ENCODE data around the gene NRIP1. TPM values are rescaled to one million over a fixed set of nuclear protein-coding genes. Genes with fewer than 3 reads are reported as not detected.
A peak's percentile ranks its signal among the peaks of the same experiment; 100 is the strongest.

Gene NRIP1
- total RNA-seq, 1 experiment from 2014 or later: 10.4 TPM

GRCh38 chr21:15005391-15005790 lies 59.4 kb downstream of the NRIP1 start:
- Histone ChIP-seq H3K23me2 (ENCODE audit: insufficient read length, low read depth, low read length, poor library complexity, severe bottlenecking) (no peaks in the 10 kb centered on the region), H3K9me3 (ENCODE audit: control insufficient read depth, low read depth, low read length) (no peaks in the 10 kb centered on the region), H2BK120ac (ENCODE audit: low read depth, low read length, poor library complexity, severe bottlenecking) (no peak overlapping the region), H2BK15ac (ENCODE audit: low read depth, low read length) (no peak overlapping the region), H4K20me1 (ENCODE audit: control insufficient read depth, insufficient read depth, insufficient read length) (no peaks in the 10 kb centered on the region), H3K14ac (ENCODE audit: insufficient read depth, low read length) (no peak overlapping the region), H3T11ph (ENCODE audit: low read length) (no peak overlapping the region), H2AK5ac (ENCODE audit: insufficient read length, low read length) (no peak overlapping the region), H2BK5ac (ENCODE audit: insufficient read length, low read length) (no peak overlapping the region), H3K79me2 (ENCODE audit: insufficient read depth, low read length) (no peaks in the 10 kb centered on the region), H3K18ac (ENCODE audit: insufficient read length, low read depth, low read length) (no peak overlapping the region), H3K4ac (ENCODE audit: low read depth, low read length) (no peak overlapping the region), H3K79me1 (ENCODE audit: insufficient read depth, low read depth, low read length, poor library complexity, severe bottlenecking) (no peaks in the 10 kb centered on the region), H3K27ac (ENCODE audit: insufficient read length, low read depth, low read length) (no peak overlapping the region), H4K5ac (ENCODE audit: insufficient read length, low read depth, low read length) (no peak overlapping the region), H2BK20ac (ENCODE audit: low read depth, low read length, poor library complexity, severe bottlenecking) (no peak overlapping the region), H4K91ac (ENCODE audit: insufficient read length, low read depth, low read length) (no peak overlapping the region), H3K27me3 (ENCODE audit: insufficient read depth, low read length) (no peaks in the 10 kb centered on the region), H4K8ac (replicated peaks; ENCODE audit: insufficient read length, low read depth, low read length) (no peak overlapping the region), H3K4me2 (ENCODE audit: insufficient read depth, insufficient read length, low read length) (peak overlapping the region; percentile 4), H3K23ac (ENCODE audit: insufficient read length, low read depth, low read length) (no peak overlapping the region), H3K56ac (ENCODE audit: insufficient read length, low read depth, low read length) (no peak overlapping the region), H3K9ac (ENCODE audit: extremely low read depth, insufficient read length, low read length) (no peak overlapping the region), H2AFZ (ENCODE audit: low read length) (no peak overlapping the region), H3K4me1 (ENCODE audit: insufficient read depth, low read length) (peaks cover 7% of the 10 kb centered on the region; the same call in 1 of the 2 replicates), H2BK12ac (ENCODE audit: insufficient read length, low read depth, low read length) (no peak overlapping the region)
- Mint-ChIP-seq H3K9me3 (no peaks in the 10 kb centered on the region), H3K27ac (peak overlapping the region in 1 of 3 experiments; percentile 65; a peak in 1 of 7 replicates), H3K36me3 (ENCODE audit: insufficient read depth in 1 of 3, low read depth in 3 of 3) (no peaks in the 10 kb centered on the region; a peak in 1 of 7 replicates), H3K4me1 (peaks cover 41 to 45% of the 10 kb centered on the region in 2 experiments), H3K4me3 (peak overlapping the region in 1 of 2 experiments; percentile 33; a peak in 1 of 5 replicates), H3K27me3 (ENCODE audit: low read depth) (peaks cover 72% of the 10 kb centered on the region)
- TF ChIP-seq, protein P1, sequence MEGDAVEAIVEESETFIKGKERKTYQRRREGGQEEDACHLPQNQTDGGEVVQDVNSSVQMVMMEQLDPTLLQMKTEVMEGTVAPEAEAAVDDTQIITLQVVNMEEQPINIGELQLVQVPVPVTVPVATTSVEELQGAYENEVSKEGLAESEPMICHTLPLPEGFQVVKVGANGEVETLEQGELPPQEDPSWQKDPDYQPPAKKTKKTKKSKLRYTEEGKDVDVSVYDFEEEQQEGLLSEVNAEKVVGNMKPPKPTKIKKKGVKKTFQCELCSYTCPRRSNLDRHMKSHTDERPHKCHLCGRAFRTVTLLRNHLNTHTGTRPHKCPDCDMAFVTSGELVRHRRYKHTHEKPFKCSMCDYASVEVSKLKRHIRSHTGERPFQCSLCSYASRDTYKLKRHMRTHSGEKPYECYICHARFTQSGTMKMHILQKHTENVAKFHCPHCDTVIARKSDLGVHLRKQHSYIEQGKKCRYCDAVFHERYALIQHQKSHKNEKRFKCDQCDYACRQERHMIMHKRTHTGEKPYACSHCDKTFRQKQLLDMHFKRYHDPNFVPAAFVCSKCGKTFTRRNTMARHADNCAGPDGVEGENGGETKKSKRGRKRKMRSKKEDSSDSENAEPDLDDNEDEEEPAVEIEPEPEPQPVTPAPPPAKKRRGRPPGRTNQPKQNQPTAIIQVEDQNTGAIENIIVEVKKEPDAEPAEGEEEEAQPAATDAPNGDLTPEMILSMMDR (conservative IDR thresholded peaks at IDR 0.05): no peak
- no CpG with 5 or more reads among the region's 6 CpGs for whole genome bisulfite sequencing (ENCODE audit: extremely low coverage, insufficient read length, low lambda C conversion rate)
- peak; percentile 75 for DNase-seq
